GM12874 (cell line): ENCODE data around the gene TMEM63B.

Source experiments
- TF ChIP-seq, protein P1 (sequence below): IDR thresholded peaks from 2 replicates; pipeline ENCODE4 v1.5.1; 2011; ENCODE audit warnings: low read depth, mild to moderate bottlenecking, control low read depth, low read length, moderate library complexity; ENCODE audit not compliant: insufficient read depth

The TMEM63B gene

DNA sequence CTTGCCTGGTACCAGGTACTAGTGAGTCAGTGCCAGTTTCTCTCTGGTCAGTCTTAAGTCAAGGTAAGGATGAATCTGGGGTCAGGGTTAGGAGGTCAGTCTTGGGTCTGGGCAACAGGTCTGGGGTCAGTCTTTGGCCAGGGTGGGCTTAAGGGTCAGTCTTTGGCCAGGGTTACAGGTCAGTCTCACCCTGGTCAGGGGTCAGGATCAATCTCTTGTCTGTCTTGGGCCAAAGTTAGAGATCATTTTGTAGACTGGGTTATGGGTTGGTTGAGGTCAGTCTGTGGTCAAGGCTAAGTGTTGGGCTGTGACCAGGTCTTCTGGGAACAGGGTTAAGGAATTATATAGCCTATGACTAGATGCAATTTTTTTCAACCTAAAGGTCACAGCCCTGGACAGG is 18.5 kb downstream of the TMEM63B start:
- TF ChIP-seq, protein P1, sequence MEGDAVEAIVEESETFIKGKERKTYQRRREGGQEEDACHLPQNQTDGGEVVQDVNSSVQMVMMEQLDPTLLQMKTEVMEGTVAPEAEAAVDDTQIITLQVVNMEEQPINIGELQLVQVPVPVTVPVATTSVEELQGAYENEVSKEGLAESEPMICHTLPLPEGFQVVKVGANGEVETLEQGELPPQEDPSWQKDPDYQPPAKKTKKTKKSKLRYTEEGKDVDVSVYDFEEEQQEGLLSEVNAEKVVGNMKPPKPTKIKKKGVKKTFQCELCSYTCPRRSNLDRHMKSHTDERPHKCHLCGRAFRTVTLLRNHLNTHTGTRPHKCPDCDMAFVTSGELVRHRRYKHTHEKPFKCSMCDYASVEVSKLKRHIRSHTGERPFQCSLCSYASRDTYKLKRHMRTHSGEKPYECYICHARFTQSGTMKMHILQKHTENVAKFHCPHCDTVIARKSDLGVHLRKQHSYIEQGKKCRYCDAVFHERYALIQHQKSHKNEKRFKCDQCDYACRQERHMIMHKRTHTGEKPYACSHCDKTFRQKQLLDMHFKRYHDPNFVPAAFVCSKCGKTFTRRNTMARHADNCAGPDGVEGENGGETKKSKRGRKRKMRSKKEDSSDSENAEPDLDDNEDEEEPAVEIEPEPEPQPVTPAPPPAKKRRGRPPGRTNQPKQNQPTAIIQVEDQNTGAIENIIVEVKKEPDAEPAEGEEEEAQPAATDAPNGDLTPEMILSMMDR: no peak

DNA sequence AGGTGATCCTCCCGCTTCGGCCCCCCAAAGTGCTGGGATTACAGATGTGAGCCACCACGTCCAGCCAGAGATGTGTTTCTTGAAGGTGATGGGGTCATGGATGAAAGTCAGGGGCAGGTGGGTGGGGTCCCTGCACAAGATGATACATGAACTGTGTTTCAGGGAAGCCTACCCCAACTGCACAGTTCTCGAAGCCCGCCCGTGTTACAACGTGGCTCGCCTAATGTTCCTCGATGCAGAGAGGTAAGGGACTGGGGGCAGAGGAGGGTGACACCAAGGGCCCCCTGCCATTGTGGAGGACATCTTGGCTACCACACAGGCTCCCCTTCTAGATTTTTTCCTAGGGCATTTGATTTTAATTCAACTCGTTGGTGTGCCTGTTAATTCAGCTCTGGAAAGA is 19.3 kb downstream of the TMEM63B start:
- TF ChIP-seq, protein P1: no peak

DNA sequence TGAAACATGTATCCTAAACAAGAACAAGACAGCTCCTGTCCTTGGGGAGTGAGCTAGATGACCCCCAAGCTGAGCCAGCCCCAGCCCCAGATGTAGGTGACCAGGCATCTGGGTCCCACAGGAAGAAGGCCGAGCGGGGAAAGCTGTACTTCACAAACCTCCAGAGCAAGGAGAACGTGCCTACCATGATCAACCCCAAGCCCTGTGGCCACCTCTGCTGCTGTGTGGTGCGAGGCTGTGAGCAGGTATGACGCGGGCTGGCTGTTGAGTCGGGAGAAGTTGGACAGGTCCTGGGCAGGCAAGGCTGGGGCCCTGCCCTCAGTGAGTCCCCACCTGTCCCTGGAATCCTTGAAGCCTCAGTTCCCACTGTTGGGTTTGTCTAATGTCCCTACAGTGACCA is 19.9 kb downstream of the TMEM63B start:
- TF ChIP-seq, protein P1: no peak

DNA sequence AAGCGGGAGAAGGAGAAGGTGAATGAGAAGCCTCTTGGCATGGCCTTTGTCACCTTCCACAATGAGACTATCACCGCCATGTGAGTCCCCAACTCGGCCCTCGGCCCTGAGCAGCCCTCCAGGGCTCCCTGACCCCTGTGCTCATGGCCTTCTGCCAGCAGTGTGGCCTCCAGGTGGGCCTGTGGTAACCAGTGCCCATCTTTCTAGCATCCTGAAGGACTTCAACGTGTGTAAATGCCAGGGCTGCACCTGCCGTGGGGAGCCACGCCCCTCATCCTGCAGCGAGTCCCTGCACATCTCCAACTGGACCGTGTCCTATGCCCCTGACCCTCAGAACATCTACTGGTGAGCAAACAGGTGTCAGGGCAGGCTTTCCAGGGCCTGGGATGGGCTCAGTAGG is 21.0 kb downstream of the TMEM63B start:
- TF ChIP-seq, protein P1: no peak

DNA sequence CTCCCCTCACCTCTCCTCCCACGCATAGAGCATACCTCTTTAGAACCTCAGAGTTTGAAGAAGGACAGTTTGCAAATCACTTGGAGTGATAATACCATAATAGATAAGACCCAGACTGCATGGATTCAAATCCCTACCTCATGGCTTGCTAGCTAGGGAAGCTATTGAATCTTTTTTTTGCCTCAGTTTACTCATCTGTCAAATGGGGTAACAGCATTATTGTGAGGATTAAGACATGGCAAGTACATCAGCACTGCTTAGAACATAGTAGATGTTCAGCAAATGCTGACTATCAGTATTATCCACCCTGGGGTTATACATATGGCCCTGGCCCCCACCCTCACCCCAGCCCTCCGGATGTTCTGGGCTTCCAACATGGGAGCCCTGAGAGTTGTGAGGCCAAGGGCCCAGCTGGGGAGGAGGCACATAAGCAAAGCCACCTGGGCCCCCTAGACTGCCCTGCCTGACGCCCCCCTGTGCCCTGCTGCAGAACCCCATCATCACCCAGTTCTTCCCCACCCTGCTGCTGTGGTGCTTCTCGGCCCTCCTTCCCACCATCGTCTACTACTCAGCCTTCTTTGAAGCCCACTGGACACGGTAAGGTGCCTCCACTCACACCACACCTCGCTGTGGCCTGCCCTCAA is 22.1 kb downstream of the TMEM63B start:
- TF ChIP-seq, protein P1: no peak

DNA sequence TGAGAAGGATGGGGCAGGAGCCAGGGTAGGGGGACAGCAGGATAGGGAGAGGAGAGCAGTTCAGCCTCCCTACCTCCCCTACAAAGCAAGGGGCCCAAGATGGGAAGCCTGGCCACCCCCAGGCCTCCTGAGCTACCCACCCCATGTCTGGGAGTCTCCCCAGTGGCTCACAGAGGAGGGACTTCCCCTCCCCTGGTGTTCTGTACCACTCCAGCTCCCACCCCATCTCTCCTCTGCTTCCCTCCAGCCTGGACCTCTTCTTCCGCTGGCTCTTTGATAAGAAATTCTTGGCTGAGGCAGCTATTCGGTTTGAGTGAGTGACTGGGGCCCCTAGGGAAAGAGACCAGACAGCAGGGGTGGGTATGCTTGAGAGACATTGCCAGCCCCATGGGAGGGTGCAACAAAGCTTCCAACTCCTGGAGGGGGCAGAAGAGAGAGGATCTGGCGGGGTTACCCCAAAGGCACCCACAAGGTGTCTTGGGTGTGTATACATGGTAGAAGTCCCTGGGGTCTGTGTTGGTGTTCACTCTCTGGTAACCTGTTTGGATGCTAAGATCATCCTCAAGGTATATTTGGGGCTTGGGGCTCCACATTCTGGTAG is 23.1 kb downstream of the TMEM63B start:
- TF ChIP-seq, protein P1: no peak

DNA sequence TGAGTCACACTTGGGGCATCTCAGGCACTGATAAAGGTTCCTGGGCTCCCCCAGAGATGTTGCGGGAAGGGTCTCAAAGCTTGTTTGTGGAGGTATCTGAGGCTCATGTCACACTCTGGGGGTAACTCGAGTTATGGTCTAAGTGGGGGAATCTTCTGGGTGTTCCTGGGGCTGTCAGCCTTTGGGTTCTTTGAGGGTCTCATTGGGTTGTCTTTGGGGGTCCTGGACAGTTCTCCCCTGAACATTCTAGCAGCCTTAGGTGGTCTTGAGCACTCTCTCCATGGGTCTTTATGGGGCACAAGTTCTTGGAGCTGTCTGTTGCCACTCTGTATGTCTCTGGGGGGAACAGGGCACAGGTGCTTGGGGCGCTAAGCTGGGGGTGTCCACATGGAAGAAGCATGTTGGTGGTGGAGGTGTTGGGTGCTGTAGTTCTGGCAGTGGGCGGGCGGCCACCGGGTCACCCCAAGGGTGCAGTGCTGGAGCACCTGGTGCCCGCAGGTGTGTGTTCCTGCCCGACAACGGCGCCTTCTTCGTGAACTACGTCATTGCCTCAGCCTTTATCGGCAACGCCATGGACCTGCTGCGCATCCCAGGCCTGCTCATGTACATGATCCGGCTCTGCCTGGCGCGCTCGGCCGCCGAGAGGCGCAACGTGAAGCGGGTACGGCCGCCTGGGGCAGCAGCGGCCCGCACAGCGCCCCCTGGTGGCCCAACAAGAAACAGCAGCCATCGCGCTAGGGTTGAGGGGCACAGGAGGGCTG is 24.2 kb downstream of the TMEM63B start:
- TF ChIP-seq, protein P1: peak; percentile 100
